GM18868 (cell line): ENCODE measurements around the gene HOXA1.

Source experiments
- ATAC-seq: cut with Tn5 transposase; IDR thresholded peaks from one replicate; pipeline ENCODE4 v1.9.1; 2021; ENCODE audit warnings: mild to moderate bottlenecking, moderate library complexity; ENCODE audit not compliant: unreplicated experiment

Gene HOXA1

DNA sequence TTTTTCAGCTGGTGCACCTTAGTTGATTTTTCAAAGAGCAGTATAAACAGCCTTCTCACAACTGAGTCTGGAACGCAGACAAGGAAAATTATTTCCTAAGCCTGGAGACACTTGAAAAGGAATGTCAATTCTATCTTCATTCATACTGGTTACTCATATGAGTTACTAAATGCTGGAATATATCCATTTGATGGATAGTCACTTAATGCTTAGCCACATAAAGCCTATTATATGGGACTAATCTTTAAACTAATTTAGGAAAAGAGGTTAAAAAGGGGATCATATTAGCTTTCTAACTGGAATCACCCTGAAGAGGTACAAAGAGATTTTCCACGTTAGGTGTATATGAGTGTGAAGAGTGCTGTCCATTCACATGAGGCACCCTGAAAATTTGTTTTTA is 36.4 kb upstream of the HOXA1 start:
- no peak for ATAC-seq

DNA sequence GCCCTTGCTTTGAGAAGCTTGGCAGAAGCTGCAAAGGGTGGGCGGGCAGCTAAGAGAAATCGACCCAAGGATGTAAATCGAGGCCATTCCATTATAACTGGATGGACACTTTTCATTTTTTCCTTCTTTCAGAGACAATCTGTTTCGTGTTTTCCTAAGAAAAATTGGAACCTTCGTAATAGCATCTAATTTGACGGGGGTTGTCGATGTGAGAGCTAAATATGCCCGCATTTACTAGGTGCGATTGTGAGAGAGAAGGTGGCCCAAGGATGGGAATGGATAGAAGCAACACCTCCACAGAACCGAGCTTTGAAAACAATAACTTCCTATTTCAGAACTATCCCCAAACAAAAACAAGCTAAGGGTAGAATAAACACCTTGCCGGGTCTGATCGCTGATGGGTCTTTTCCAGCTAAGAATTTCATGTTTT is 35.6 kb upstream of the HOXA1 start:
- no peak for ATAC-seq

GRCh38 chr7:27130540-27131389 is 35.0 kb upstream of the HOXA1 start, which contains the start of gene HOXA4:
Gene HOXA4 (minus strand): TSS chr7:27130757. CDS start chr7:27130733, 24 bp downstream.
- no peak for ATAC-seq

DNA sequence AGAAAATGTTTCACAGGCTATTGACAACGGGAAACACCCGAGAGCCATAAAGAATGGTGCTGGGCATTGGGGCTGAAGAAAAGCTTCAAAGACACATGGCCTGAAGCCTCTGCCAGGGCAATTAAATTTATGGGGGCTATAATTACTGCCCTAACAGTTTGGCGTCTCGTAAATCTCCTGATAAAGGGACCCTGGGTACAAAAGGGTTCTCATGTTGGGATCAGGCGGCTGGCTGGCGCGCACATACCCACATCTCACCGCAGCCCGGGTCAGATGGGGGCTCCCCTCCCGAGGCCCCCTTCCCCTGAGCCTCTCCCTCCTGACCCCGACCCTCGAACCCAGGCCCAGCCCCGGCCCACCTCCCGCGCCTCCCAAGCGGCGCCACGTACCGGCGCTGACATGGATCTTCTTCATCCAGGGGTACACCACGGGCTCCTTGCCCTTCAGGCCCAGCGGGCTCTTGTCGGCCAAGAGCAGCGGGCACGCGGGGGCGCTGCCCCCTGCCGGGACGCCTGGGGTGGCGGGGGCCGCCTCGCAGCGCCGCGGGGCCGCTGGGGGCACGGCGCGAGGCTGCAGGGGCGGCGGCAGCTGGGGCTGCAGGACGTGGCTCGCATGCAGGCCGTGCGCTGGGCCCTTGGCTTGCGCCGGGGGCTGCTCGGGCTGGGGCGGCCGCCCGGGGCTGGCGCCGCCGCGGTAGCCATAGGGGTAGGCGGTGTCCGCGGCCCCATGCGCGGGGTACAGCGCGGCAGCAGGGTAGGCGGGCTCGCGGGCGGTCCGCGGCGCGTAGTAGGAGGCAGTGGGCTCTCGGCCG is 34.1 kb upstream of the HOXA1 start:
- ATAC-seq = no peak

DNA sequence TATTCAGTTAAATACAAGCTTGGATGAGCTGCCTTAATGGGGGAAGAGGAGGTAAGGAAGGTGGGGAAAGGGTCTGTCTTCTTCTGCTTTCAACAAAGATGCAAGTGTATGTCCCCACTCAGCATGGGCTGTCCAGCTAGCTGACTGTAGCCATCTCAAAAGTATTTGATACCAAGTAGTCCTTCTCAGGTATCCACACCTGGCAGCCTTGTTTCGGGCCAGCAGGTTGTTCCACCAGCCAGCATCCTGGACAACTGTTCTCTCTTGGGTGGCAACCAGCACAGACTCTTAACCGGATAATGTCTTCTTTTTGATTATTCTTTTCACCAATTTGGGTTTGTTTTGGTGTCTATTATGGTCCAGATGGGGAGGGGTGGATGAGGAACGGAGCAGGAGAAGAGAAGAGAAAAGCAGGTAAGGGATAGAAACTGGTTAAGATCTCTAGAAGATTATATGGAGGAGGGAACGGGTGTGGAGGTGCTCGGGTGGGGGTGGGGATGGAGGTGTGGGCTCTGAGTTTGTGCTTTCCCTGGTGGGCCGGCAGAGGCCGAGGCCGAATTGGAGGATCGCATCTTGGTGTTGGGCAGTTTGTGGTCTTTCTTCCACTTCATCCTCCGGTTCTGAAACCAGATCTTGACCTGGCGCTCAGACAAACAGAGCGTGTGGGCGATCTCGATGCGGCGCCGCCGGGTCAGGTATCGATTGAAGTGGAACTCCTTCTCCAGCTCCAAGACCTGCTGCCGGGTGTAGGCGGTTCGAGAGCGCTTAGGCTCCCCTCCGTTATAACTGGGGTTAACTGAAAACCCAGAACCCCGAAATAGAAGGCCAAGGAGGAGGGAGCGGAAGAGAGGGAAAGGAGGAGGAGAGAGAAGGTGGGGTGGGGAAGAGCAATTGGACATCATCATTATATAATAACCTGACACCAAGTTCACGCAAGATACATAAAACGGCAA is 33.3 kb upstream of the HOXA1 start:
- ATAC-seq = no peak

- ATAC-seq = no peak
Measured at GRCh38 chr7:27128034-27128433, 32.2 kb upstream of the HOXA1 start.

DNA sequence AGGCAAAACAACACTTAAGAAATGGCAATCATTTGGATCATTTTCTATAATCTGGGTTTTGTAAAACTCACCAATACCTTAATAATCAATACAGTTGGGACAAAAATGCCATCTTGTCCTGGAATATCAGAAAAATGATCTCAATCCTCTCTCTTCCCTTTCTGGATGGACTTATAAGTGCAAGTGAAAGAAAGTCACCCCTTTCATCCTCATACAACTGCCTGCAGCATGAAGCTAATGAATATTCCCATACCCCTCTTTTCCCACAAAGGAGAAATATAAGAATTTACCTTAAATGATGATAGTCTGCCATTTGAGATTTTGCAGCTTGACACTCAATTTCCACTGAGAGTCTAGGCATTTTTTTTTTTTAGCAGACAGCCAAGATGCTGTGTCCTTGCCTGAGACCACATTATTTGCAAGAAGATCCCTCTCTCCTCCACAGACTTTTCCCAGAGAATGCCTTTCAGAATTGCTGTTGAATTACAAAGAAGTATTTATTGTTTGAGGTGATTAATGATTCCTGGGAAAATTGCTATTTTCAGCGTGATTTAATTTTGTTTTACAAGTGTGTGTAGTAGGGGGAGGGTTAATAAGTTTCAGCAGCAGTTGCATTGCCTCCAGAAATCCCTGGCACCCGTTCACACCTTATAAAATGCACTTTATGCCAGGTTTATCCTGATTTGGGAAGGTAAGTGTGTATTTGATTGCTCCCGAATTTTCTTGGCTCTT is 31.0 kb upstream of the HOXA1 start:
- ATAC-seq = no peak

GRCh38 chr7:27125986-27126394 is 30.2 kb upstream of the HOXA1 start:
- ATAC-seq = no peak

DNA sequence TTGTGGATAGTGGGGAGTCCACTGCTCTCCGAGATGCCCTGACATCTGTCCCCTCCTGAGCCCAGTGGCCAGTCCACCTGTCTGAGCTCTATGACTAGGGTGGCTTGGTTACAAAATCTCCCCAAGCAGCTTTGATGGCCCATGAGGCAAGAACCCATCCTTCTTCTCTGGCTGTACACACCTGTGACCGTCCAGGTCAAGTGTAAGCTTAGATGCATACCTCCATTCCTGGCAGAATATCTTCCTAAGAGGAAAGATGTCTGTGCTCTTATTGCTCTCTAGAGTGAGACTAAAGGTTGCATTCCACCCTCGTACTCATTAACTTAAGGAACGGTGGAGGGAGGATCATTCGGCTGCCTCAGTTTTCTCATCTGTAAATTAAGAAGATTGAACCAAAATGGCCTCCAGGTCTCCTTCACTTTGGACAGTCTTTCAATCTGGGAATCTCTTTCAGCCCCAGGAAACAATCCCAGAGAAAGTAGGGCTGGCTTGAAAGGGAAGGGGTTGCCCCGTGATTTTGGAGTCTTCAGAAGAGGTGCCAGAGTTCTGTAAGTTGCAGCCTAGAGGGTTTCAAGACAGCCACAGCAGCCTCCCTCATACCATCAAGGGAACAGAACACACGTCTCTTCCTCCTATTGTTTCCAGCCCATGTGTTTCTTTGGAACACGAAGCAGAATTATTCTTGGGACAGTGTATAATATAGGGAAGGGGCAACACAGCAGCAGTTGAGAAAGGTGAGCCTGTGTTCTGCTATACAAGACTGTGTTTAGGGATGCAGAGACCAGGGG is 29.3 kb upstream of the HOXA1 start:
- no peak for ATAC-seq

DNA sequence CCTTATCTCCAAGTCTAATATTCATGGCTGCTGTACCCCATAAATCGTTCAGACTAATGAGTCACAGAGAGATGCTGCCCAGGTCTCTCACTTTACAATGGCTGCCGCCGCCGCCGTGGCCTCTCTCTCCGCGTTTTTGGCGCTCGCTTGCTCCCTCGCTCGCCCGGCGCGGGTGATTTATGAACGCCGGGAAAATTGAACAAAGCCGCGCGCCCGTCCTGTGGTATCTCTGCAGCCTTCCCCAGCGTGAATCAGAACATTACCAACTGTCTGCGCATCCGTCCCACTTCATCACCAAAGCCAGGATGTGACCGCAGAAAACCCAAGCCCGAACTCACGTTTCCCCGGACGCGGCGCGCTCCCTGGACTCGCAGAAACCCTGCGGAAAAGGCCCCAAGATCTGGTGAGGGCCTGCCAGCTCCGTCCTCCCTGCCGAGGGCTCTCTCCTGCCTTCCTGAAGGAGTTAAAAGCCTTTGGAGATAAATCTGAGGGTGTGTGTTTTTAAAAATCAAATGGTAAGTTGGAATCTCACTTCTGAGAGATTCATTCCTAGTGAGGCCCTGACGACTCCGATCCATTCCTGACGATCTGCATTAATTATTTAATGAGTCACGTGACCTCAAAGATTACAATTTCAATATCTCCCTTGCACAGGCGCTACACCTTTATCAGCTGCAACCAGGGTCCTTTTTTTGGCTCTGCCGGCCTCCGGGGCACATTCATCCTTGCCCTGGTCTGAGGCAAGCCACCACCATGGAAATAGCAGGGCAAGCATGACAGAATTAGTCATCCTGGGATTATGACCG is 28.5 kb upstream of the HOXA1 start:
- ATAC-seq = no peak

GRCh38 chr7:27123477-27124053 is 27.8 kb upstream of the HOXA1 start:
- ATAC-seq = no peak

- ATAC-seq = no peak
Measured at GRCh38 chr7:27123007-27123476, 27.2 kb upstream of the HOXA1 start.

DNA sequence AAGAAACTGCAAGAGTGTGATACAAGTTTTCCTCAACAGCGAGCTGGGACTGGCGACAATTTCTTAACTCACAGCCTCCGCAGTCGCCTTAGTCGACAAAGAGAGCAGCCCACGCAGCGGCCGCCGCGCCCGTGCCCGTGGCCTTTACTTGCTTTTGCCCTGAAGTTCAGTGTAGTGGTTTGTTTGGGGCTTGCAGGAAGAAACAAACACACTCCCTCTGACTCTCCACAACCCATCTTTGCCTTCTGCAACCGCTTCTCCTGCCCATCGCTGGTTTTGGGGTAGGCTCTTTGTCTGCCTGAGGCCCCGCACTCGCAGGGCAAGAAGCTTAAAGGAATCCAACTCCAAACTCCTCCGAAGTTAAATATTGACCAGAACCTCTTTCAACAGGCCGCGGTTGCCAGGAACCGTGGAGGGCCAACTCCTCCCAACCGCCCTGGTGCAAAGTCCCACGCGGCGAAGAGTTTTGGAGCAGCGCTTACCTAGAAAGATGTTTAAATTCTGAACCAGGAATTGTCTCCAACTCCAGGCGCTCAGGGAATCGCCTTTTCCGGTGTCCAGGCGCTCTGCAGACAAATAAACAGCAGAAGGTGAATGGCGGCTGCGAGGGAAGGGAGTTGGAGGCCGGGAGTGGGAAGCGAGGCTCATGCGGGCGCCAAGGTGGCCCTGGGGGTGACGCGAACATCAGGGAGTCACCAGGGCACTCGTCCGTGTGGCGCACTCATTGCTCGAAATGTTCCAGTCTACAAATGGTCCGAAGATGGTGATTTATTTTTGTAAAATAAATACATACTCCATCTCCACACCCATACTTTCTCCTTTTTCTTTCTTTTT is 26.5 kb upstream of the HOXA1 start:
- ATAC-seq = no peak

DNA sequence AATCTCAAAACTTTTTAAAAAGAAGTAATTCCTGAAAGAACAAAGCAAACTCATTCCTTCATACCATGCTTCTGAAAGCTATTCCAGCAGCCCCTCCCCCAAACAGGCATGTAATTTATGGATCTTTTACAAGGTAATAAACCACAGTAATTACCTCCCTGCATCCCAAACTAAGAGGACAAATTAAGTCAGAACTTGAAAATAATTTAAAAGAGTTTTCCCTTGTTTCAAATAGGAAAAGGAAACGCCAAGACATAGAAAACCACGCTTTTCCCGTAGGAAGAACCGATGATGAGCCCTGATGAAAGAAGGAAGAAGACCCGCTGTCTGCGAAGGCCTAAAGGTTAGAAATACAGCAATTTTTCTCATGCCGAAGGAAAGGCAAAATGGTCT is 25.9 kb upstream of the HOXA1 start:
- no peak for ATAC-seq

DNA sequence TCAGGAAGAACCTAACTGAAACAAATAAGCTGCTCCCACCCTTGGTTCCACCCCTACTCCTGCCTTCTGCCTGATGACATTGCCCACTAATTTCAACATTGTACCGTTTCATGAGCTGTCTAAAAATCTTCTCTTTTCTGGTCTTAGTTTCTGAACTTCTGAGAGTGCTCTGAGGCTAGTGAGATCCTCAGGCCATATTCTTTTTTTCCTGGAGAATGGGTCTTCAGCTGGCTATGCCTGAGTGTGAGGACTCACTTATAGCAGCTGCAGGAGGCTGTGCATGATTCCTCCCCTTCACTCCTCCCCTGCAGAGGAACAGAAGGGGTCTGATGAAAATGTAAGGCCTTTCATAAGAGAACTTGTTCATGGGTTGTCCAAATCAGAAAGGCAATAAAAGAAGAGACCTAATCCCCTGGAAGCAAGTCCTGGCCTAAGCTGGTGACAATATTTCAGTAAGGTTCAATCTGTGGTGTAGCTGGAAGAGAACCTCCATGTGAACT is 23.7 kb upstream of the HOXA1 start:
- no peak for ATAC-seq

- no peak for ATAC-seq
Measured at GRCh38 chr7:27118580-27118979, 22.8 kb upstream of the HOXA1 start.

- no peak for ATAC-seq
Measured at GRCh38 chr7:27117887-27118491, 22.2 kb upstream of the HOXA1 start.
